Activated B cell treated with CpG ODN at 0.5 μM for 24 hours (primary cell): ENCODE data around the gene KIF13A. TPM values are rescaled to one million over a fixed set of nuclear protein-coding genes. Genes with fewer than 3 reads are reported as not detected.

ENCODE experiments used
- ATAC-seq: fragments of 200-7000 bp; cut with Tn5 transposase; one replicate; pipeline ENCODE4 v1.10.0; 2021; ENCODE audit warnings: low read depth, mild to moderate bottlenecking, moderate library complexity
- CTCF ChIA-PET: fragments of 350-600 bp; sonication (Branson Sonifier 250); formaldehyde crosslinking; loops from one replicate; lab custom pipeline; 2021; ENCODE audit warnings: antibody characterized with exemption; lab: Charles Lee
- POLR2A ChIA-PET: fragments of 350-600 bp; sonication (Branson Sonifier 250); formaldehyde crosslinking; loops from one replicate; lab custom pipeline; 2021; ENCODE audit warnings: antibody characterized with exemption; lab: Charles Lee
- DNase-seq: peaks from one replicate; pipeline ENCODE4 v3.0.0; 2022
- H3K27ac Mint-ChIP-seq: one replicate; pipeline ENCODE4 v1.8.0; 2020; ENCODE audit warnings: mixed read lengths
- H3K27me3 Mint-ChIP-seq: one replicate; pipeline ENCODE4 v1.8.0; 2021; ENCODE audit warnings: mixed read lengths
- H3K36me3 Mint-ChIP-seq: one replicate; pipeline ENCODE4 v1.8.0; 2021; ENCODE audit warnings: low read depth, mixed read lengths
- H3K4me1 Mint-ChIP-seq: one replicate; pipeline ENCODE4 v1.8.0; 2021; ENCODE audit warnings: mixed read lengths
- H3K4me3 Mint-ChIP-seq: one replicate; pipeline ENCODE4 v1.8.0; 2020; ENCODE audit warnings: mild to moderate bottlenecking, mixed read lengths
- H3K9me3 Mint-ChIP-seq: one replicate; pipeline ENCODE4 v1.8.0; 2020; ENCODE audit warnings: mixed read lengths
- intact Hi-C: fragments of 100-400 bp; cut with micrococcal nuclease; formaldehyde crosslinking; loops from one replicate; pipeline ENCODE4 v1.15.1; 2024
- total RNA-seq: library from RNA; stranded (reverse); gene quantifications from 2 replicates; pipeline ENCODE4 v1.2.3, GENCODE V29; 2022
- TF ChIP-seq, protein P1 (sequence below): fragments of 200-600 bp; IDR thresholded peaks from one replicate; pipeline ENCODE4 v1.8.0; 2022; ENCODE audit warnings: antibody characterized with exemption, mild to moderate bottlenecking

The KIF13A gene
- total RNA-seq, 1 donor from 2014 or later: 14.1 TPM

DNA sequence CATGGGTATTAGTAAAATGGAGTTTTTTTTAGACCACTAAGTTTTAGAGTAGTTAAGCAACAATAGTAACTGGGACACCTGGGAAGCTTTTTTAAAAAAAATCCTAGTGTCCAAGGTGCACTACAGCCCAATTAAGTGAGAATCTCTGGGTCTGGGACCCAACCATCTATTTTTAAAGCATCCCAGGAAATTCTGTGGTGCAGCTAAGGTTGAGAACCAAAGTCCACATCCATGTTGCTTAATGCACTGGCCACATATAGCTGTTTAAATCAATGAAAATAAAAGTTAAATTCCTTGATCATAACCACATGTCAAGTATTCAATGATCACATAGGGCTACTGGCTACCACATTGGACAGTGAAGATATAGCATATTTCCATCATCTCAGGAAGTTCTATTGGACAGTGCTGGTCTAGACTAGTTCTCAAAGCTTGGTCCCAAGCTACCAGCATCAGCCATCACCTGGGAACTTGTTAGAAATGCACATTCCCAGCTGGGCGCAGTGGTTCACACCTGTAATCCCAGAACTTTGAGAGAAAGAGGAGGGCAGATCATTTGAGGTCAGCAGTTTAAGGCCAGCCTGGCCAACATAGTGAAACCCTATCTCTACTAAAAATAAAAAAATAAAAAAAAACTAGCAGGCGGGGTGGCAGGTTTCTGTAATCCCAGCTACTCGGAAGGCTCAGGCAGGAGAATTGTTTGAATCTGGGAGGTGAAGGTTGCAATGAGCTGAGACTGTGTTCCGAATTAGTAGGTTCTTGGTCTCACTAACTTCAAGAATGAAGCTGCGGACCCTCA lies 12.7 kb downstream of the KIF13A start:
- CTCF ChIA-PET: interaction anchor here (0.7 kb wide), 1 partner anchor 410 kb away, joined by 3 read pairs; no protein-coding TSS in a partner anchor
- Mint-ChIP-seq H3K36me3 (no peaks in the 10 kb centered on the region), H3K4me3 (no peak overlapping the region), H3K9me3 (no peaks in the 10 kb centered on the region), H3K4me1 (no peaks in the 10 kb centered on the region), H3K27me3 (no peaks in the 10 kb centered on the region), H3K27ac (no peak overlapping the region)
- ATAC-seq (no peak), DNase-seq (no peak)
- POLR2A ChIA-PET: no interaction called here
- TF ChIP-seq, protein P1, sequence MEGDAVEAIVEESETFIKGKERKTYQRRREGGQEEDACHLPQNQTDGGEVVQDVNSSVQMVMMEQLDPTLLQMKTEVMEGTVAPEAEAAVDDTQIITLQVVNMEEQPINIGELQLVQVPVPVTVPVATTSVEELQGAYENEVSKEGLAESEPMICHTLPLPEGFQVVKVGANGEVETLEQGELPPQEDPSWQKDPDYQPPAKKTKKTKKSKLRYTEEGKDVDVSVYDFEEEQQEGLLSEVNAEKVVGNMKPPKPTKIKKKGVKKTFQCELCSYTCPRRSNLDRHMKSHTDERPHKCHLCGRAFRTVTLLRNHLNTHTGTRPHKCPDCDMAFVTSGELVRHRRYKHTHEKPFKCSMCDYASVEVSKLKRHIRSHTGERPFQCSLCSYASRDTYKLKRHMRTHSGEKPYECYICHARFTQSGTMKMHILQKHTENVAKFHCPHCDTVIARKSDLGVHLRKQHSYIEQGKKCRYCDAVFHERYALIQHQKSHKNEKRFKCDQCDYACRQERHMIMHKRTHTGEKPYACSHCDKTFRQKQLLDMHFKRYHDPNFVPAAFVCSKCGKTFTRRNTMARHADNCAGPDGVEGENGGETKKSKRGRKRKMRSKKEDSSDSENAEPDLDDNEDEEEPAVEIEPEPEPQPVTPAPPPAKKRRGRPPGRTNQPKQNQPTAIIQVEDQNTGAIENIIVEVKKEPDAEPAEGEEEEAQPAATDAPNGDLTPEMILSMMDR: no peak
- intact Hi-C loops: no loop called here

DNA sequence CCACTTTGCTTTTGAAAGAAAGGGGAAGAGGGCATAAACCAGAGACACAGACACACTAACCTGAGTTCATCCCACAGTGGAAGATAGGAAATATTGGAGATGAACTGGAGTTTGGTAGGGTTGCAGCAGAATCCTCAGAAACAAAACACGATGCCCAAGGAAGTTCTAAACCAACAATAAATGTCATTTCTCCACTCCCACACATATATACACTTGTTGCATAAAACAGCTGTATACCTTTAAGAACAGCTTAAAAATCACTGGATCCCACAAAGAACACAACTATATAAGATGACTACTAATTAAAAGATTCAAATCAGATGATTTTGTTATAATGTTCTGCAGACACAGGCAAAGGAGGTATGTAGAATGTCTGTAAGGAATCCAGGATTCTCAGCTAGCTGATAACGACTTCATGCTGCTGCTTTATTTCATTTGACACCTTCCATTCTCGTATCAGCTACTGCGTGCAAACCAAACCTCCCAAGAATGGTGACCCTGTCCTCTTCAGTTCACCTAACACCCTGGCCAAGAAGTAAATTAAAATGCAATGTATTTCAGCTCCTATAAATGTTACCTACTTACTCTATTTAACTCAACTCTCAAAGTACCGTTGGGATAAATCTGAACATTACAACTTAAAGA lies 14.3 kb downstream of the KIF13A start:
- POLR2A ChIA-PET: no interaction called here
- intact Hi-C loops: no loop called here
- Mint-ChIP-seq H3K36me3 (no peaks in the 10 kb centered on the region), H3K27me3 (no peaks in the 10 kb centered on the region), H3K27ac (no peak overlapping the region), H3K9me3 (no peaks in the 10 kb centered on the region), H3K4me1 (no peaks in the 10 kb centered on the region), H3K4me3 (no peak overlapping the region)
- CTCF ChIA-PET: no interaction called here
- DNase-seq (no peak), ATAC-seq (no peak)
- TF ChIP-seq, protein P1: no peak

DNA sequence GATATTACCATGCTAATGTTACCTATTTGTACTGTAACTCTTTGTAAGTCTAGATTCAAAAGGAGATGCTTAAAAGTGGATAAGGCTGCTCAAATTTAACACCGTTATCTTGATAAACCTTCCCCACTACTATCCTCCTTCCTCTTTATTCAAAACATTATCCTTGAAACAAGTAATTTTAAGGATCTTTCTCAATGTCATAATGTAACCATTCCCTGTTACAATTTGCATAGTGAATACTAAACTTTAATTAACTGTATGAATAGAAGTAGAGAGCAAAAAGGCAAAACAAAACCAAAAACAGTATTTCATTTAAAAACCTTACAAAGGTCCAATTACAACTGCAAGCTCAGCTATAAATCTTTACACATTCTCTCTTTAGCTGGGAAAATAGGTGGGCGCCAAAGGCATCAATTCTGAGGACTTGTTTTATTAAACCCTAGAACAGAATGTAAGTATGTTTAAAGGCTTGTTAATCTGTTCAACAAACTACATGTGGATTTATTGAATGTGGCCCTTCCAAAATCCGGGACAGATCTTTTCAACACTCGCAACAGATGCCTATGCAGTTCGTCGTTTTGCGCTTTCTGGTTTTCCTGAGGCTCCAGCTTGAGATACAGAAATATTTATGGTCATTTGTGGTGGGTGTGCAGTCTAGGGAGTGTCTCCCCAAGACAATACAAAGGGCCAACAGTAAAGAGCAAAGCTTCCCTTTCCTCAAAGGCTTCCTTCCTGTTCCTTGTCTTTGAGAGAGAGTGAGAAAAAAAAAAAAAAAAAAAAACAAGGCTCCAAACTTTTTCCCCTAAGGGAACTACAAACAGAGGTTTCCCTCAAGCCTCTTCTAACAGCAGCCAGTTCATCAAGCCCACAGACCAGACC lies 15.1 kb downstream of the KIF13A start:
- TF ChIP-seq, protein P1: no peak
- DNase-seq: no peak
- Mint-ChIP-seq H3K4me1 (no peaks in the 10 kb centered on the region), H3K27me3 (no peaks in the 10 kb centered on the region), H3K4me3 (no peak overlapping the region), H3K36me3 (no peaks in the 10 kb centered on the region), H3K27ac (no peak overlapping the region), H3K9me3 (no peaks in the 10 kb centered on the region)
- POLR2A ChIA-PET: no interaction called here
- ATAC-seq: no peak
- intact Hi-C loops: no loop called here
- CTCF ChIA-PET: no interaction called here

DNA sequence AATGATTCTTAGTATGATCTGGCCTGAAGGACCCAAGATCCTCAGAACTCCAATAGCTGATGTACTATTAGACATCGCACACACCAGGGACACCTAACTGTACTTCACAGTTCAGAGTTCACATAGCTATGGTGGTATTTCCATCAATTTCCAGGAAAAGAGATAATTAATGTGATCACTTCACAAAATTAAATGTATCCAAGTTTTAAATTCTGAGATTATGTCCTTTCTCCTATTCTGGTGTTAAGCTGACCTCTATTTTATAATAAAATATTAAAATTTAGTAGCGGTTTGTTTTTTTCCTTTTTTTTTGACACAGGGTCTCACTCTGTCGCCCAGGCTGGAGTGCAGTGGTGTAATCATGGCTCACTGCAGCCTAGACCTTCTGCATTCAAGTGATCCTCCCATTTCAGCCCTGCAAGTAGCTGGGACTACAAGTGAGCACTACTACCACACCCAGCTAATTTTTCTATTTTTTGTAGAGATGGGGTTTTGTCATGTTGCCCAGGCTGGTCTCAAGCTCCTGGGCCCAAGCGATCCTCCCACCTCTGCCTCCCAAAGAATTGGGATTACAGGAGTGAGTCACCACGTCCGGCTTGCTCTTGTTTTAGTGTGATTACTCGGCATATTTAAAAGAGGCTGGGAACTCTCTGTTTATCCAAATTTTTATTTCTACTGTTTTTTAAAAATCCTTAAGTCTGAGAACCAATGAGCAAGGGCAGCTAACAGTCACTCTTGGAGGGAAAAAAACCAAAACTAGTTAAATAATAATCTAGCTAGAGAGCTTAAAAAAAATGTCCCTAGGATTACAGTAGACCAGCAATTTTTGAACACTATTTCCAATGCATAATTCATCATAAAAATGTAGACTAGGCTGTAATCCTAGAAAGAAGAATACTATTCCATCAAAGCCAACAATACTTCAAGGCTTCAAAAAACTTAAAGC lies 16.0 kb downstream of the KIF13A start:
- DNase-seq: no peak
- Mint-ChIP-seq H3K27ac (no peak overlapping the region), H3K27me3 (no peaks in the 10 kb centered on the region), H3K36me3 (no peaks in the 10 kb centered on the region), H3K9me3 (no peaks in the 10 kb centered on the region), H3K4me3 (no peak overlapping the region), H3K4me1 (no peaks in the 10 kb centered on the region)
- intact Hi-C loops: no loop called here
- ChIA-PET CTCF (no interaction called here), POLR2A (no interaction called here)
- no peak for ATAC-seq
- TF ChIP-seq, protein P1: no peak
